RWPE1 (cell line): ENCODE results near the gene XRN2.

Experiments
- CTCF ChIA-PET: fragments of 350-600 bp; sonication (Branson Sonifier 250); formaldehyde crosslinking; extraction: SDS; loops from one replicate; lab custom pipeline; 2021; lab: Yijun Ruan, JAX
- POLR2A ChIA-PET: fragments of 400-600 bp; formaldehyde crosslinking; extraction: SDS; loops from one replicate; lab custom pipeline; 2020; ENCODE audit warnings: antibody characterized with exemption; ENCODE audit not compliant: low non-redundant PET; lab: Yijun Ruan, JAX
- DNase-seq: peaks from one replicate; pipeline ENCODE4 v3.0.0; 2012; ENCODE audit warnings: low spot score
- H3K27ac ChIP-seq: fragments of 450-650 bp; 2 replicates; pipeline ENCODE4 v1.5.1; 2017
- TF ChIP-seq, protein P1 (sequence below): fragments of 450-650 bp; conservative IDR thresholded peaks from 2 replicates; pipeline ENCODE4 v1.5.1; 2017; ENCODE audit warnings: low read depth, mild to moderate bottlenecking

The XRN2 gene

DNA sequence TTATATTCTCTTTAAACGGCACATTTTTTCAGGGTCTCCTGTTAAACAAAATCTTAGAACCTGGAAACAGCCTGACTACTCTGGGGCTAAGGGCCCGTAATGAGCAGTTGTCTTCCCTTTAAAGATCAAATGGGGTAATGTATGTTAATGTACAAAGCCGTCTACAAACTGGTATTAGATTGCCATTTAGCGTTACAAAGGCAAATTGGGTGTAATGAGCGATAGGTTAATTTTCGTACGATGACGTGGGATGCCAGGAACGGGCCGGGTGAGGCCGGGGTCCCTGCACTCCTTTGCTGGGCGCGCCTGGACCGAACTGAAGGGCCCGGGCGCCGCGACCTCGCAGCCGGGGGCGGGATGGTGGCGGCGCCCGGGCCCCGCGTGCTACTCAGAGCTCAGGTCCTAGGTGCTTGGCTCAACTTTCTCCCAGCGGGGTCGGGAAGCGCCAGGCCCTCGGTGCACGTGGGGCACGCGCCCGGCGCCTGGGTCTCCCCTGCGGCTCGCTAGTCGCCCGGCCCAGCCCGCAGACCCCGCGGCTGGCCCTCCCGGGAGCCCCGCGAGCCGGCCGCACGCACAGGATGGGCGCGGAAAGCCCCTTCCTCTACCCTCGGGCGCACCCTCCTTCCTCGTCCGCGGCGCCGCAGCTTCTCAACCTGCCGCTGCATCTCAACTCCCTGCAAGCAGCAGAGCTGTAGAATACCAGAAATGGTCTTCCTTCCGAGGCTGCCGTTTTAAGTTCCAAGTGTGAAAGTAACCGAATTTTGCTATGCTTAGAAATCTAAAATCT lies 88.2 kb downstream of the XRN2 start:
- ChIA-PET POLR2A (no interaction called here), CTCF (no interaction called here)
- TF ChIP-seq, protein P1, sequence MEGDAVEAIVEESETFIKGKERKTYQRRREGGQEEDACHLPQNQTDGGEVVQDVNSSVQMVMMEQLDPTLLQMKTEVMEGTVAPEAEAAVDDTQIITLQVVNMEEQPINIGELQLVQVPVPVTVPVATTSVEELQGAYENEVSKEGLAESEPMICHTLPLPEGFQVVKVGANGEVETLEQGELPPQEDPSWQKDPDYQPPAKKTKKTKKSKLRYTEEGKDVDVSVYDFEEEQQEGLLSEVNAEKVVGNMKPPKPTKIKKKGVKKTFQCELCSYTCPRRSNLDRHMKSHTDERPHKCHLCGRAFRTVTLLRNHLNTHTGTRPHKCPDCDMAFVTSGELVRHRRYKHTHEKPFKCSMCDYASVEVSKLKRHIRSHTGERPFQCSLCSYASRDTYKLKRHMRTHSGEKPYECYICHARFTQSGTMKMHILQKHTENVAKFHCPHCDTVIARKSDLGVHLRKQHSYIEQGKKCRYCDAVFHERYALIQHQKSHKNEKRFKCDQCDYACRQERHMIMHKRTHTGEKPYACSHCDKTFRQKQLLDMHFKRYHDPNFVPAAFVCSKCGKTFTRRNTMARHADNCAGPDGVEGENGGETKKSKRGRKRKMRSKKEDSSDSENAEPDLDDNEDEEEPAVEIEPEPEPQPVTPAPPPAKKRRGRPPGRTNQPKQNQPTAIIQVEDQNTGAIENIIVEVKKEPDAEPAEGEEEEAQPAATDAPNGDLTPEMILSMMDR, result no peak
- no peak overlapping the region for H3K27ac ChIP-seq
- DNase-seq, result no peak

DNA sequence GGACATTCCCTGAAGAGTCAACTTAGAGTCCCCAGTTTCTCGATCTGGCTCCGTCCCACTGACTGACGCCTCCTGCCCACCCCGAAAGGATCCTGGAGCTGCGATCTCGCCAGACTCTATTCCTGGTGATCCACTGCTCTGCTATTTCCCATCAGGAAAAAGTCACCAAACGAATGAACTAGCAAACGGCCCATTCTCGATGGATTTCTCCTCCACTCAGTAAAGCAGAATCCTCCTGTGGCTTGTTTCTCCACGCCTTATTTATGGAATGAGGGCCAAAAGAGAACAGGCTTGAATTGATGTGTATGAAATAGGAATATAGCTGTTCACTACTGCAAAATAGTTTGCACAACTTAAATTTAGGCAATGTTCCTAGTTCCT lies 88.8 kb downstream of the XRN2 start:
- DNase-seq, result no peak
- TF ChIP-seq, protein P1, result no peak
- no peak overlapping the region for H3K27ac ChIP-seq
- POLR2A ChIA-PET, result no interaction called here
- CTCF ChIA-PET, result no interaction called here

DNA sequence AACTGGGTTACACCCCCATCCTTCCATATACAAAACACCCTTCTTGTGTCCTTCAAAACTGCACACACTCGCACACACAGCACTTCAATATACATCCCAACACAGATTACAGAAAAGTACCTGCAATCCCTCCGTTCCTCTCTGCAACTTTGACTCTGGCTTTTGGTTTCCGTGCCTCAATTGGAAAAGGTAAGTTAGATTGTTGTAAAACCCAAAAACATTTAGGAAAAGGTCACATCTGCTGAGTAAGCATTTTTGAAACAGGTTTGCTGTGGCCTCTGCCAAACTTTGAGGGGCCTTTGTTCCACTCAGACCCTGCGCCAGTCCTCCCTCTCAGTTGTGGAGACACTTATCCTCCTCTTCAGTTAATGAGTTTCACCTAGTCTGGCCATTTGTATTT lies 90.0 kb downstream of the XRN2 start:
- TF ChIP-seq, protein P1, result no peak
- POLR2A ChIA-PET, result no interaction called here
- no peak overlapping the region for H3K27ac ChIP-seq
- DNase-seq, result no peak
- CTCF ChIA-PET, result no interaction called here

DNA sequence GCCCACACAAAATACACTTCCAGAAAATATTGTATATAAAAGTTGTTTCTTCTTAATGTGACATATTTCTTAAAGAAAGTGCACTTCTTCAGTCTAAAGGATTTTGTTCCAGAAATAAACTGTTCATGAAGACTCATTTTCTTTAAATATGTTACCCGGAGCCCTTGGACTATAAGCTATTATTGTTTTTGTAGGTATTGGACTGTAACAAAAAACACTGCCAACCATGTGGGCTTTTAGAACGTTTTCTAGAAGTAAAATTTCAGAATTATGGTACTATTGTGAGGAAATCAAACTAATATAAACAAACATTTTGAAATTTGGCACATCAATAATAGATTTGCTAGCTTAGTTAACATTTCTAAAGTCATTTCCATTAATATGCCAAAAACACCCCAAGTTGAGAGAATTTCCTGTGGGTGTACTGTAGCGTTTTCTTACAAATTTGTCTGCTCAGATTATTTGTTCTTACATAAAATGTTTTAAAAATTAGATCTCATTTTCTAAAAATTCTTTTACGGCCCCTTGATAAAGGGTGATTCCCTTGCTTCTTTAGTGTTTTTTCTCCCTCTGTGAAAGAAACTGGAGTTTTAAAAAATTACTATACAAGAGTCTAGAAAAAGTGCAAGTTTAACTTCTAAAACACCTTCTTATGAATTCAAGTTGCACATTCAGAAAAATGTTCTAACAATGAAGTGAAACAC lies 90.8 kb downstream of the XRN2 start:
- TF ChIP-seq, protein P1, result no peak
- ChIA-PET POLR2A (no interaction called here), CTCF (no interaction called here)
- no peak for DNase-seq
- no peak overlapping the region for H3K27ac ChIP-seq

DNA sequence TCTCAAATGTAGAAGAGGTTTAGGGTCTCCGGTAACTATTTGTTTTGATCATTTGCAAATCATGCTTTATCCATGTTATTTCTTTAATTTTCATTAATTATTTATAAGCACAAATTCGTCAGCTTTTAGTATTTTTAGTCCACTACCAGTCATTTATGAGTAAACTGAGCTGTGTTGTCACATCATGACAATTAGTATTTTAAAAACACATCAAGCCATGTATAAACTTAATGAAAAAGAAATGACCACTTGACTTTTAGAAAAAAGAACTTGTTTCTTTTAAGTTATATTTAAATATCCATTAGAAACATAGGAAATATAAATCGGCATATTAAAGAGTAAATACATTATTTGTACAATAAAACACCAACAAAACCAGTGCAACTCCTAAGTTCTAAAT lies 91.4 kb downstream of the XRN2 start:
- POLR2A ChIA-PET, result no interaction called here
- CTCF ChIA-PET, result no interaction called here
- no peak overlapping the region for H3K27ac ChIP-seq
- TF ChIP-seq, protein P1, result no peak
- no peak for DNase-seq

DNA sequence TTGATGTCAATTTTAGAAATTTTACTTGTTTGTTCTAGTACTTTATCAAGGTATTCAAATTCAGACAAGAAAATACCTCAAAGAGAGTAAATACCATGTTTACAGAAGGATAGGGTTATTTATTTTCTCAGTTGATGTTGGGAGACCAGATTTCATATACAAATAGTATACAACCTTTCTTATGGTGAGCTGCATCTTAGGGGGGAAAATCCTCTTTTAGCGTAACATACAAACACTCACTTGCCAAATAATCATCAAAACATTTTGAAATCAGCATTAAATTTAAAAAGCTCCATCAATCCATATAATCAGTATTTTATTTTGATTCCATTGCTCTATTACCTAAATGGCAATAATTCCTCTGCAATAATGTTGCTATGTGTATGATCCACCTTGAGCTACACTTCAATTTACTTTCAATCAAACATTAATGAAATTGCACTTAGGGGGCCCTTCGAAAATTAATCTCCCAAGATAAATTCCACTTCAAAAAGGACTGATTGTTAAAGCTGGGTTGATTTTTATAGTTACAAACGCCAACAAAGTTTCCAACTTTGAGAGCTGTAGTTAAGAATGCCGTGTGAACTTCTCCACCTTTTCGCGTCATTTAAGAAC lies 92.0 kb downstream of the XRN2 start:
- TF ChIP-seq, protein P1, result no peak
- ChIA-PET CTCF (interaction anchor here (0.6 to 1.9 kb wide), 2 partner anchors 62 to 110 kb away, joined by 3 to 4 read pairs; no protein-coding TSS in a partner anchor), POLR2A (no interaction called here)
- DNase-seq, result no peak
- no peak overlapping the region for H3K27ac ChIP-seq
